GM21423 (cell line): Measurements from ENCODE around the gene MRPS10.
"Not testable (repeated sequence)": the region's sequence is repeated elsewhere in the genome, so short reads cannot be mapped to it uniquely, and the experiment has no call there.

Source experiments
- ATAC-seq: cut with Tn5 transposase; IDR thresholded peaks from one replicate; pipeline ENCODE4 v1.9.1; 2021; ENCODE audit warnings: mild to moderate bottlenecking, moderate library complexity; ENCODE audit not compliant: unreplicated experiment

MRPS10 gene

DNA sequence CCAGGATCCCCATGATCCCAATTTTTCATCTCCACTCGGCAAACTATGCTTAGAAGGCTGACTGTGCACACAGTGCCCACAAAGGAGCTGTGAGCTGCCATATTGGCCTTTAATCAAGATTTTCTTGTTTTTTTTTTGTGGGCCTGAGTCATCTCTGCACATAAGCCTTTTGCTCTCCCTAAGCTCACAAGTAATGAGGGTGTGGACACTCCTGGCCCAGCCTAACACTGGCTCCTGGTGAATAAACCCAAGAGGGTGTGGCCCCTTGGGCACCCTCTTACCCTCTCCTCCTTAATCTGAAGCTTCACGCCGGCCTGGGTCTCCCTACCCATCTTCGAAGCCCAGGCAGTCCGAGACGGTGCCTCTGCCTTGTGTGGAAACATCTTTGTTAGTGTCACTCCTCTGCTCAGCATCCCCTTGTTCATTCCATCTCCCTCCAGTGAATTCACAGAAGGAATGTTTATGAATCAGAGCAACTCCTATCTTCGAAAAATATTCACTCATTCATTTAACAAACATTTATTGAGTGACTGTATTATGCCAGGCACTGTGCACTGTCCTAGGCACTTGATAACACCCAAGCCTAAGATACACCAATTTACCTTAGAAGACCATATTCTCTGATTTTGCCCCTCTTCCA lies 22.2 kb upstream of the MRPS10 start:
- no peak for ATAC-seq

DNA sequence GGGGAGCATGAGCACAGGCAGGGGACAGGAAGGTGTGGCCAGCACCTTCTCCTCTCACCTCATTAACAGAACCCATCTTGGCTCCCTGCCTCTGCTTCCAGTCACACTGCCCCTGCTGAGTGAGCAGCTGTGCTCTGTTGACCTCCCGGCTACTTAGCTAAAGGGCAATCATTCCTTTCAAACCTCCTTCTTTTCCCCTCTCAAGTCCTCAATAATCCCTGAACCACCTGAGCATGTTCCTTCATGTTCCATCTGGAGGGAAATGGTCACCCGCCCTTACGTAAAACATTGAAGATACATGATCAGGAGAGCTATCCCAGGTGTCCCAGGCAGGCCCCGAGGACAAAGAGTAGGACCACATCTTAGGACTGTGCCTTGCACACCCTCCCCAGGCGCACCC lies 21.7 kb upstream of the MRPS10 start:
- no peak for ATAC-seq

DNA sequence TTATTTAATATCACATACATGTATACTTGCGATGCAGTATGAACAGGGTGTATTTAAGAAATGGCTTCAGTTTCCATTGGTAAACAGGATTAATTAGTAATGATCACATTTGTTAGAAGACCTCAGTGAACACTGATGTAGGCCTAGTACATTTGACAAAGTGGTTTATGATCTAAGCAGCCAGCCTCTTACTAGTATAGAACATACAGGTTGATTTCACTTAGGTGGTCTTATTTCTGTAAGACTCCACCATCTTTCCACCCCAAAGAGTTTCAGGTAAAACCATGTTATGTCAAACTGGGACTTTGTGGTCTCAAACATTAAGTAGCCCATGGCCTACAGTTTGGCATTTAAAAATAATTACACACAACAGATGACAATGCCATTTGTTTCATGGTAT lies 20.2 kb upstream of the MRPS10 start:
- no peak for ATAC-seq

DNA sequence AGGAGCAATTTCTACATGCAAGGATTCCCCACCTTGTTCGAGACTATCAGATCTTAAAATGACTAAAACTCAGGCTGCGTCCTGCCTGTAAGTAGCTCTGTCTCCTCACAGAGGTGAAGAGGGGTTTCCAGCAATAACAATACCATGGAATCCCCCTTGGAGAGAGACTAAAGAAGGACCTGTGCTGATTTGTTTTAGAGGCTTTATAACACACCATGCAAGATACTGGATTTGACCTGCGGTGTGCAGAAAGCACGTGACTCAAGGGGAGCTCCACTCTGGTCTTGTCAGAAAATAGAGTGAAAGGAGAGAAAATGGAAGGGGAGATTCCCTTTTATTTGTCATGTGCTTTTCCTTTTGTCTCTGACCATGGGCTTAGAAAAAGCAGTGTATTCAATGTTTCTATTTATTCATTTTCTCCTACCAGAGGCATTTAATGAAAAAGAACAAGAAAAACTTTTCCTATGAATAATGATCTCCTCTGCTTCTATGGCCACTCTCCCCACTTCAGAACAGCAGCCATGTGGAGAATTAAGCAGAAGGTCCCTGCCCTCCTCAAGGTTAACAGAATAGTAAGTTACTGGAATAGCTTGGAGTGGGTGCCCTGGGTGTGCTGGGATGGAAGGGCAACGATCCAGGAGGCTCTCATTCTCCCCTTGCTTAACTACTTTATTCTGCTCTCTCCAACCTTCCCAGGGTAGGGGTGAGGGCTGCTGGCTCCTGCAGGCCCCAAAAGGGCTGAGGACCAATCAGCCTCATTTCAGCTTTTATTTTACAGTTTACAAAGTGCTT lies 19.2 kb upstream of the MRPS10 start:
- no peak for ATAC-seq

DNA sequence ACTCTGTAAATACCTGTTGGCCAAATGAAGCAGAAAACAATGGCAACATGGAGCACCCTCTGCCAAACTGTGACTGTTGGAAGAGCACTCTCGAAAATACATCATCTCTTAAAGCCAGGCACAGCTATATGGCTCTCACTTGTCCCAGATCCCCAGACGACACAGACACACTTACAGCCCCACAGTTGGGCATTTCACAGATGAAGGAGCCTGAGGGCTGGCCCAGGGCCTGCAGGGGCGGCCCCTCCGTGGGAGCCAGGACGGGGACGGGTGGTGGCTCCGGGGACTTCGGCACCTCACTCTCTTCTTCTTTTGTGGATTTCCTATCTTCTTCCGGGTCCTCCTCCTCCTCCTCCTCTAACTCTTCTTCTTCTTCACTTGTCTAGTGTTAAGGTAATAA lies 18.4 kb upstream of the MRPS10 start:
- no peak for ATAC-seq

DNA sequence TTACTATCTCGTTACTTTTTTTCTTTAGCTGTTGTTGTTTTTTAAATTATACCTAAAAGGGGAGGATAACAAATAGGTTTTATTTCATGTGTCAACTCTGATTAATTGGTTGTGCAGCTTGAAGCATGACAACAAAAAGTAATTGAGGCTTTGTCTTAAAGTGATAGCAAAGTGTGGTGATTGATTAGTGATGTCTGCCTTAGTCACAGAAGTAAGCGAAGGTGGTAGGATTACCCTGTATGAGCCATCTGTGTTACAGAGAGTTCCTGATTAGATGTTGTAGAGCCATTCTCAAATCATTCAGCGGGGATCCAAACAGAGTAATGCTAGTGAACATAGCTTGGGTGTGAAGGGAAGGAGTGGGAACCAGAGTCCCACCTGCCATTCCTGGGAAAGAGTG lies 14.4 kb upstream of the MRPS10 start:
- no peak for ATAC-seq

DNA sequence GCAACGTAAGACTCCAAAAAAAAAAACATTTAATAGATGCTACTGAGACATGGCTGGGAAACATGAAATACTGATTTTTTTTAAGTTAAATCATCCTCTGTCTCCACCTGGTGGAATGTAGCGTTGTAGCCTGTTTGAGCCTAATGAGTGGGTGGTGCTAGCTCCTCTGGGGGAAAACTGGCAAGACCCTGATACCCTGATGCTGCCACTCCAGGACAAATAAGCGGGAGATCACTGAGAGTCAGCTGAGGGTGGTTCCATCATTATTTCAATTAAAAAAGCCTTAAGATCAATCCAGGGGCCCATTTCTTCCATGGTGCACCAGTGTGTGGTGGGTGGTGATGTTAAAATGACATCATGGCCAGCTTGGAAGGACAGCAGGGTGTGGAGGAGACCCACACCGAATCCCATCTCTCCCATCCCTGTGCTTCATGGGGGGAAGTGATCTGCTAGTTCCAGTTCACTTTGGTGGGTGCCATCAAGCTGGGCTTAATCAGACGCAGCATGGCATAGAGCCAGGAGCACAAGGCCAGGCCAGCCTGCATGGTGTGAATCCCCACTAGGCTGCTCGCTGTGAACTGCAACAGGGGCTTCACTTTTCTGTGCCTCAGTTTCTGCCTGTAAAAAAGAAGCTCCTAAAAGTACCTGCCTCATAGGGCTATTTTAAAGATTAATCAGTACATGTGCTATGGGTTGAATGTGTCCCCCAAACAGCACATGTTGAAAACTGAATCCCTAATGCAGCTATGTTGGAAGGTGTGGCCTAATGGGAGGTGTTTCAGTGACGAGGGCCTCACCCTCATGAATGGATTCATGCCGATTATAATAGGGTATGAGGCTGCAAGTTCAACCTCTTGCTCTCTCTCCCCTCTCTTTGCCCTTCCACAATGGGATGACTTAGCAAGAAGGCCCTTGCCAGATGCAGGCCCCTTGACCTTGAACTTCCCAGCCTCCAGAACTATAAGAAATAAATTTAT lies 13.0 kb upstream of the MRPS10 start:
- no peak for ATAC-seq

DNA sequence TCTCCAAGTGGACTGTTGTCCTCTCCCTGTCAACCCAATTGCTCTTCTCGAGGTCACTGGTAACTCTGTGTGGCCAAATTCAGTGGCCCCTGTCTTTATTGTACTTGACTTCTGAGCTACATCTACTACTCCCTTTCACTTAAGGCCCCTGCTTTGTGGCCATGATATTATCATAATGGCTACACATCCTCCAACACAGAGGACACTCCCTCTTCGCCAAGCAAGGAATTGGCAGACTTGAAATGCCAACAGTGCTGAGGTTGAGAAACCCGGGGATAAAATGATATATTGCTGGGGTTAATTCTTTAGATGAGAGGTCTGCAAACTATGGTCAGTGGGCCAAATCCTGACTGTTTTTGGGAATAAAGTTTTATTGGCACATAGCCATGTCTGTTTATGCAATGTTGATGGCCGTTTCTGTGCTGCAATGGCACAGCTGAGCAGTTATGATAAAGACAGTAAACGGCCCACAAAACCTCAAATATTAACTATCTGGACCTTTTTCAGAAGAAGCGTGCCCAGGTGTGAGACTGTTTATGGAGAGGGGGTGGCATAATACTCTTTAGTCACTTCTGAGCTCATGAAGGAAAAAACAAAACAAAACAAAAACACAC lies 12.0 kb upstream of the MRPS10 start:
- no peak for ATAC-seq

DNA sequence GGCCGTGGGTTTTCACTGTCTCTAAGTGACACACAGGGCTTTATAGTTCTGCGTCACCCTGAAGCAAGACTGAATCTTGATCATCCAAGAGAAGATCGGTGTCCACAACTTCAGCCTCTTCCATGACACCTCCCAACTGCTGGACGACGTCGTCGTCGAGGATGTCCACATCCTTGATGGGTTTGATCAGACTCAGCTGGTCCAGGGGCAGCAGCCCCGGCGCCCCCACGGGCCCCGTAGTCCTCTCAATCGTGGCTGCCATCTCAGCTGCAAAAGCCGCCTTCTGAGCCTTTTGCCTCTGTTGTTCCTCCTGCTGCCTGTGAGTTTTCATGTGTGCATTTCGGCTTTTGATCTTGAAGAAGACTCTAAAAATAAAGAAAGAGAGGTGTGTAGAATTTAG lies 10.6 kb upstream of the MRPS10 start:
- no peak for ATAC-seq

DNA sequence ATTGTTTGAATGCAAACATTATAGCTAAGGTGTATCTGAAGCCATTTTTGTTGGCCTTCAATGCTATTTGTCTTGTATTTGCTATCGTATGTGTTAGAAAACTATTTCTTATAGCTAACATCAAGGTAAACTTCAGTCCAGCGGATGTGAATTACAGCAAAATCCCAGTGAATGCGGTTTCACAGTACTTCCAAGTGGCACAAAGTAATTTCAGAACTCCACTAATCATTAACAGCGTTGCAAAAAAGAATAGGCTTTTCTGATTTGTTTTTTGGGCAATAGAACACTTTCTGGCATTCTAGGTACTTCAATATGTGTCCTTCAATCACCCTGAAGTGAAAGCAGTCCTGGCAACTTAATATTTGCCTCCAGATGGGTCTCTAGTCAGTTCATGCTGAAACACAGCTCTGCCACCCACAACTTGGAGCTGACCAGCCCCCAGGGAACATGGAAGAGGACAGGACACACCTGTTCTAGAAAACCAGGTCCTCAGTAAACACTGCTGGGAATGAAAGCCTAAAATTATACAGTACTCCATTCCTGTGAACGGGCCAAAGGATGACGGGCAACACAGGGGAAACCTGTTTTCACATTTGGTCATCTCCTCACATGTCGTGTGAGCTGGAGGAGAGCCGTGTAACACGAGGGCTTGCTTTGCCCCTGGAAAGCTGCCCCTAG lies 9.7 kb upstream of the MRPS10 start:
- ATAC-seq = no peak

DNA sequence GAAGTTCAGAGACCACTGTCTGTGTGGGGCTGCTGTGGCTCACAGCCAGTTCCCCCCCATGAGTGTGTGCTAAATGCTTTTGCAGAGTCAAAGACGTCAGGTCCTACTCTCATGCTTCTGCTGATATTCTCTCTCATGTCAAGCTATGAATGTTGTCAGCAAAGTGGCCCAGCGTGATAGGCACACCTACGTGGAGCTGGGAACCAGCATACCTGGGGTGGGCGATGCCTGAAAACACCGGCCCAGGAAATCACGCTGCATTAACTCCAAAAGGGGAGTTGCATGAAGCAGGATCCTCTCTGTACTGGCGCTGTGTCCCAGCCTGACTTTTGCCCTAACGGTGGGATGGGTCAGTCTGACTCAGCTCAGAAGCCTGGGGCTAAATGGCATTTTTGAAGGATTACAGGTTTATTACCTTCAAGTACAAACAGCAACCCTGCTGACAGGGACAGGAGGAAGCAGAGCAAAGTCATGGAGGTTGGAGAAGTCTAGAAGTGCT lies 9.0 kb upstream of the MRPS10 start:
- no peak for ATAC-seq

DNA sequence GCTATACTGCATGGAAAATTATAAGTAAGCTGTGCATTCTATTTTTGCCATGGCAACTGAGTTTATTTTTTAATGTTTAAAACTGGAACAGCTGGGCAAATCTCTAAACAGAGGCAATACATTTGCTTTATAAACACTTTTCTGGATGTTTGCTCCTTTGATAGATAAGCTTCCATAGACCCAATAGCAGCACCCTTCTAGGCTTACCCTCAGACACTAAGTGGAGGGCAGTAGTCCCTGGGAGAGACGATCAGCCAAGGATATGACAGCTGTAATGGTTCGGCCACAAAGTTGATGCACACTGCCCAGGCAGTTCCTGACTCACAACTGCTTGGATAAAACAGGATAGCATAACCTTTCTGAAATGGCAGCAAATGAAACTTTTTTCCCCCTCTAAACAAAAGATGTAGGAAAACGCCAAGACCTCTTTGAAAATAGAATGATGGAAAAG lies 8.5 kb upstream of the MRPS10 start:
- no peak for ATAC-seq

DNA sequence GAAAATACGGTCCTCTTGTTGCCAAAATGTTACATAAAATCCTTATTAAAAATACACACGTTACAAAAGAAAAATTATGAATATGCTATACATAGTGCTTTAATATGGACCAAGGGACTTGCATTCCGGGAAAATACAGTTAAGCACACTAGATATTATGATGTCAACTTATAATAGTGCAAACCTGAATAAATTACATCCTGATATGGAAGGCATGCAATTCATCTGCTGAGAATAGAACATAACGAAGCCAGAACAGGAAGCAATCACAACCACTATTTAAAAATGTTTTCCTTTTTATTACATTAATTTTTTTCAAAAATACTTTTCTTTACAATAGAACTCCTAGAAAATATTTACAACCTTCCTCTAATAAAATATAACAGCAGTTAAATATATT lies 7.8 kb upstream of the MRPS10 start:
- ATAC-seq = no peak

DNA sequence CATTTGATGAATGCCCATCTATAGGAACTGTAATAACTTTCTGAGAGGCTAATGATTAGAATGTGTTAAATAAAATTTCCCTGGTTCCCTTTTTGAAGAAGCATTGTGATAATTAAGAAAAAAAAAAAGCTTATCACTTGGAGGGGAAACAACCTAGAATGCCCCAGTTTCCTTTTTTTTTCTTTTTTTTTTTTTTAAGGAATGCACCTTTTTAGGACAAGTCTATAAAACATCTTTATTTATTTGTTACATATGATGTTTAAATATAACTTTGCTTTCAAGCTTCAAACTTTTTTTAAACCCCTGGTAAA lies 7.3 kb upstream of the MRPS10 start:
- no peak for ATAC-seq

DNA sequence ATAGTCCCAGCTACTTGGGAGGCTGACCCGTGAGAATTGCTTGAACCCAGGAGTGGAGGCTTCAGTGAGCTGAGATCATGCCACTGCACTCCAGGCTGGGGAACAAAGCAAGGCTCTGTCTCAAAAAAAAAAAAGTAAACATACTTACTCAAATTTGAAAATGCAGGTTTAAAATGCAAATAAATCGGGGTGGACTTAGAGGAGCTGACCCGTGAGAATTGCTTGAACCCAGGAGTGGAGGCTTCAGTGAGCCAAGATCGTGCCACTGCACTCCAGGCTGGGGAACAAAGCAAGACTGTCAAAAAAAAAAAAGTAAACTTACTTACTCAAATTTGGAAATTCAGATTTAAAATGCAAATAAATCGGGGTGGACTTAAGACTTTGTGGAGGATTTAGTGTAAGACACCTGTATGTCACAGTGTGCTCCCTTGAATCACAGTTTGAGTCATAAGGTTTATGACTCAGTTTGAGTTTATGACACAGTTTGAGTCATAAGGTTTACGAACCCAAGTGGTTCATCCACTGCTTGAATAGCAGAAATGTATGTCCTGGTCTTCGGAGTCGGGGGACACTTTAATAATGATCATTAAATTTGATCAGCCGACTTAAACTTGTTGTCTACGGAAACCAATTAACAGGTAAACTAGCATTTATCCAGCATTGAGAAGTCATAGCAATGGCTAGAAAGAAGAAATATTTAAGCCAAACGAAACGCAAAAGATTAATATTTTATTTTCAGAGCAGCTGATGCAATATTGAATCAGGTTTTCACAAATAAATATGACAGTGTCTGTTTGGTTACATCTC lies 6.8 kb upstream of the MRPS10 start:
- ATAC-seq = peak; percentile 77

DNA sequence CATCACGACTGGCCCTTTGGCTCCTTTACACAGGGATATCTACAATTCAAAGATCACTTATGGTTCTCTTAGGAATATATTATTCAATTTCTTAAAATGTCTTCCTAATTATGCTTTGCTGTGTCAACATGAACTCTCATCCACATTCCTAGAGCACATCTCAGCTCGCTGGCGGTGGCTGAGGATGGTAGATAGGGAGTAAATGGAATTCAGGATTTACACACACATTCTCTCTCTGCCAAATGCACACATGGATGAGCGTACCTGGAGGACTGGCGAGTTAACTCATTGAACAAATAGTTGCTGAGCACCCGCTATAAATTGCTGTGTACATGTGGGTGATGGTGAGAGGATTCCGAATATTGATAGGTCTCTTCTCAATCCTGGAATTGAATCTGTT lies 4.8 kb upstream of the MRPS10 start:
- ATAC-seq = no peak

DNA sequence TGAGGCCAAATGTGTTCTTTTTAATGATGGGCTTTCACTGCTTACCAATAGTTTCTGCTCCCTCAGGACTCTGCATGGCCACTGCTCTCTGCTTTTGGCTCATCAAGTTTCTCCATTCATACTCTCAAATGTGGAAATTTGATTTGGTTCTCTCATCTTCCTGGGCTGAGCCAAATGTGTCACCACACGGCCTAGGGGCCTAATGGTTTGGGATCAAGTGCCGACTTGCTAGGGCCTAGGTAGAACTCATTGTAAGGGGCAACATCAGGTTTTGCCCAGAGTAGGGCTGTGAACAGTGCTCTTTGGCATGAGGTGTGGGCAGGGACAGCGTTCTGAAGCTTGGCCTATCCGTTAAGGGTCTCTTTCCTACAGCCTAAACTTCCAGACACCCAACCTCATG lies 3.9 kb upstream of the MRPS10 start:
- ATAC-seq = no peak

DNA sequence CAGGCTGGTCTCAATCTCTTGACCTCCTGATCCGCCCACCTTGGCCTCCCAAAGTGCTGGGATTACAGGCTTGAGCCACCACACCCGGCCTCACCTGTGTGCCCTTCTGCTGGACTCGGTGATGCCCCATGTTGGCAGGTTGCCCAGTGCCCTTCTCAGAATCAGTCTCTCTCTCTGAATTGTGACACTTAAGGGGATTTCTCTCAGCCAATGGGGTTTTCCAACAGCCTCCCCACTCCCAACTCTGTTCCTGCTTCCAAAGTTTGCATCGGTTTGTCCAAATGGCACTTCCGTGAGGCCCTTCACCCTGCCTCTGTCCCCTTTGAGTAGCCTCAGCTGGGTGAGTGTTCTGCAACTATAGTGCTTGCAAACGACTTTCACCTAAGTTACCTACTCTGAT lies 3.1 kb upstream of the MRPS10 start:
- no peak for ATAC-seq

DNA sequence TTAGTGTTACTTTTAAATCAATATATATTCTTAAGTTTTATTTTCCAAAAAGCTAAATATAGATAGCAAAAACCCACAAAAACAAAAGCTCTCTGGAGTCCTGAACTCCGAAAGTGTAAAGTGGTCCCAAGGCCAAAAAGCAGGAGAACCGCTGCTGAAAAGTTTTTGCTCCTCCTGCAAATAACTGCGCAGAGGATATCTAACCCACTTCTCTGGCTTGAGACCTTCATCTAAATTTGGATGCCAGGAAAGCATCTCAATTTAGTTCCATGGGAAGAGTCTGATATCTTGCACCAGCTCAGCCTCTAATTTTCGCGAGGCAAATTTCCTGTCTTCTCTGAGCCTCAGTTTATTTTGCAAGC lies 523 bp downstream of the MRPS10 start:
- ATAC-seq = no peak

DNA sequence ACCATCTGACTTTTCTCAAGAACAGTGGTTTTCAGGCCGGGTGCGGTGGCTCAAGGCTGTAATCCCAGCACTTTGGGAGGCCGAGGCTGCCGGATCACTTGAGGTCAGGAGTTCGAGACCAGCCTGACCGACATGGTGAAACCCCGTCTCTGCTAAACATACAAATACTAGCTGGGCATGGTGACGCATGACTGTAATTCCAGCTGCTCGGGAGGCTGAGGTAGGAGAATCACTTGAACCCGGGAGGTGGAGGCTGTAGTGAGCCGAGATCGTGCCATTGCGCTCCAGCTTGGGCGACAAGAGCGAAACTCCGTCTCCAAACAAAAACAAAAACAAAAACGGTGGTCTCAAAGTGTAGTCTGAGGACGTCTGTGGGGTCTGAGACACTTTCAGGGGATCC lies 1.2 kb downstream of the MRPS10 start:
- ATAC-seq = not testable (repeated sequence)
